ENCODE measurements around the gene RALGPS1.

DNA sequence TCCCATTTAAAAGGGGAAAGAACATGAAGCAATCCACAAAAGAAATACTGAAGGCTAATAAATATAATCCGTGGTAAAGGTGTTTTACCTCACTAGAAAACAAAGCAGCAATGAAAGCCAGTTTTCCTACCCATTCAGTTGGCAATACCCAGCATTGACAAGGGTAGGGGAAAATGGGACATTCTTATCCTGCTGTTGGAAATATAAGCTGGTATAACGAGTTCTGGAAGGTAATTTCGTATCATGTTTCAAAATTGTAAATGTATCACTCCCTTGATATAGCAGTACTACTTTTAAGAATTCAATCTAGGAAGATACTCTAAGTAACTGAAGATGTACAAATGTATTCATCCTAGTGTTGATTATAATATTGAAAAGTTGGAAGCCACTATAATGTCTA lies 22.9 kb upstream of the RALGPS1 start:
- no peak for TF ChIP-seq FOSL2 (IDR thresholded peaks at IDR 0.05)
- no peak for TF ChIP-seq FOSL2 (CRISPR knock-in tag; IDR thresholded peaks at IDR 0.05)
- TF ChIP-seq EHMT2 (IDR thresholded peaks at IDR 0.05; ENCODE audit: low read depth): no peak
- TF ChIP-seq POLR2A (IDR thresholded peaks at IDR 0.05; ENCODE audit: low read length): no peak
- no peak for TF ChIP-seq RNF2 (IDR thresholded peaks at IDR 0.05; ENCODE audit: borderline replicate concordance, low read depth)
- no peak for TF ChIP-seq RCOR1 (IDR thresholded peaks at IDR 0.05; ENCODE audit: low read depth, low read length)
- TF ChIP-seq, protein P1, sequence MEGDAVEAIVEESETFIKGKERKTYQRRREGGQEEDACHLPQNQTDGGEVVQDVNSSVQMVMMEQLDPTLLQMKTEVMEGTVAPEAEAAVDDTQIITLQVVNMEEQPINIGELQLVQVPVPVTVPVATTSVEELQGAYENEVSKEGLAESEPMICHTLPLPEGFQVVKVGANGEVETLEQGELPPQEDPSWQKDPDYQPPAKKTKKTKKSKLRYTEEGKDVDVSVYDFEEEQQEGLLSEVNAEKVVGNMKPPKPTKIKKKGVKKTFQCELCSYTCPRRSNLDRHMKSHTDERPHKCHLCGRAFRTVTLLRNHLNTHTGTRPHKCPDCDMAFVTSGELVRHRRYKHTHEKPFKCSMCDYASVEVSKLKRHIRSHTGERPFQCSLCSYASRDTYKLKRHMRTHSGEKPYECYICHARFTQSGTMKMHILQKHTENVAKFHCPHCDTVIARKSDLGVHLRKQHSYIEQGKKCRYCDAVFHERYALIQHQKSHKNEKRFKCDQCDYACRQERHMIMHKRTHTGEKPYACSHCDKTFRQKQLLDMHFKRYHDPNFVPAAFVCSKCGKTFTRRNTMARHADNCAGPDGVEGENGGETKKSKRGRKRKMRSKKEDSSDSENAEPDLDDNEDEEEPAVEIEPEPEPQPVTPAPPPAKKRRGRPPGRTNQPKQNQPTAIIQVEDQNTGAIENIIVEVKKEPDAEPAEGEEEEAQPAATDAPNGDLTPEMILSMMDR (IDR thresholded peaks at IDR 0.05): no peak
- no peak for TF ChIP-seq ZSCAN20 (CRISPR knock-in tag; IDR thresholded peaks at IDR 0.05)
- TF ChIP-seq USF2 (IDR thresholded peaks at IDR 0.05): no peak
- TF ChIP-seq, protein P2, sequence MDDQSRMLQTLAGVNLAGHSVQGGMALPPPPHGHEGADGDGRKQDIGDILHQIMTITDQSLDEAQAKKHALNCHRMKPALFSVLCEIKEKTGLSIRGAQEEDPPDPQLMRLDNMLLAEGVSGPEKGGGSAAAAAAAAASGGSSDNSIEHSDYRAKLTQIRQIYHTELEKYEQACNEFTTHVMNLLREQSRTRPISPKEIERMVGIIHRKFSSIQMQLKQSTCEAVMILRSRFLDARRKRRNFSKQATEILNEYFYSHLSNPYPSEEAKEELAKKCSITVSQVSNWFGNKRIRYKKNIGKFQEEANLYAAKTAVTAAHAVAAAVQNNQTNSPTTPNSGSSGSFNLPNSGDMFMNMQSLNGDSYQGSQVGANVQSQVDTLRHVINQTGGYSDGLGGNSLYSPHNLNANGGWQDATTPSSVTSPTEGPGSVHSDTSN (IDR thresholded peaks at IDR 0.05): no peak

Data from A549 (cell line).